HepG2 (cell line): ENCODE data around the gene TCFL5. TPM values are rescaled to one million over a fixed set of nuclear protein-coding genes. Genes with fewer than 3 reads are reported as not detected.

Source experiments
- HDAC2 ChIP-seq: sonication (generic); formaldehyde crosslinking; IDR thresholded peaks from 2 replicates; pipeline ENCODE4 v1.4.0; 2020; ENCODE audit warnings: missing genetic modification reagents
- IRF2 ChIP-seq: IDR thresholded peaks from 2 replicates; pipeline ENCODE4 v1.6.1; 2018; ENCODE audit warnings: missing genetic modification reagents, missing compliant biosample characterization
- ISX ChIP-seq: sonication (generic); formaldehyde crosslinking; conservative IDR thresholded peaks from 2 replicates; pipeline ENCODE4 v1.5.0; 2020; ENCODE audit warnings: missing genetic modification reagents
- JUND ChIP-seq: sonication (generic); formaldehyde crosslinking; IDR thresholded peaks from 2 replicates; pipeline ENCODE4 v1.8.0; 2022; ENCODE audit warnings: mild to moderate bottlenecking, missing genetic modification reagents
- MTA1 ChIP-seq: sonication (generic); formaldehyde crosslinking; IDR thresholded peaks from 2 replicates; pipeline ENCODE4 v1.4.0; 2020; ENCODE audit warnings: missing genetic modification reagents, mild to moderate bottlenecking, borderline replicate concordance
- NFIC ChIP-seq: IDR thresholded peaks from 2 replicates; pipeline ENCODE4 v1.6.1; 2012; ENCODE audit warnings: mild to moderate bottlenecking, low read length, inconsistent platforms
- NONO ChIP-seq, 2 experiments: fragments of 450-650 bp in 1 of 2; sonication (generic) in 1 of 2; formaldehyde crosslinking in 1 of 2; IDR thresholded peaks in 1 of 2; conservative IDR thresholded peaks in 1 of 2; 2 replicates each; pipeline versions ENCODE4 v1.6.1 to v1.8.0; 2017 to 2022; ENCODE audit warnings: mild to moderate bottlenecking in 1 of 2, missing genetic modification reagents in 1 of 2, moderate library complexity in 1 of 2
- RCOR2 ChIP-seq: IDR thresholded peaks from 2 replicates; pipeline ENCODE4 v1.6.1; 2016; ENCODE audit warnings: missing biosample characterization, missing genetic modification reagents
- REXO4 ChIP-seq: sonication (generic); formaldehyde crosslinking; IDR thresholded peaks from 2 replicates; pipeline ENCODE4 v1.8.0; 2022; ENCODE audit warnings: missing genetic modification reagents, mild to moderate bottlenecking, borderline replicate concordance
- SRSF4 ChIP-seq: fragments of 200-400 bp; formaldehyde crosslinking; IDR thresholded peaks from one replicate; pipeline ENCODE4 v1.6.1; 2018; ENCODE audit warnings: mild to moderate bottlenecking, low read depth, low read length, moderate library complexity; ENCODE audit not compliant: poor library complexity, severe bottlenecking
- TERF1 ChIP-seq: sonication (generic); formaldehyde crosslinking; IDR thresholded peaks from 2 replicates; pipeline ENCODE4 v1.8.0; 2022; ENCODE audit warnings: mild to moderate bottlenecking, missing genetic modification reagents, moderate library complexity
- THRA ChIP-seq: sonication (generic); formaldehyde crosslinking; IDR thresholded peaks from 2 replicates; pipeline ENCODE4 v1.4.0; 2020; ENCODE audit warnings: missing genetic modification reagents, borderline replicate concordance
- UBTF ChIP-seq: sonication (generic); formaldehyde crosslinking; IDR thresholded peaks from 2 replicates; pipeline ENCODE4 v1.4.0; 2020; ENCODE audit warnings: mild to moderate bottlenecking, missing genetic modification reagents
- YEATS4 ChIP-seq: sonication (generic); formaldehyde crosslinking; IDR thresholded peaks from 2 replicates; pipeline ENCODE4 v1.4.0; 2020; ENCODE audit warnings: missing genetic modification reagents, borderline replicate concordance
- ZBTB34 ChIP-seq: sonication (generic); formaldehyde crosslinking; IDR thresholded peaks from 2 replicates; pipeline ENCODE4 v1.8.0; 2022; ENCODE audit warnings: mild to moderate bottlenecking, missing genetic modification reagents
- ZBTB42 ChIP-seq: sonication (generic); formaldehyde crosslinking; IDR thresholded peaks from 2 replicates; pipeline ENCODE4 v1.5.0; 2020; ENCODE audit warnings: mild to moderate bottlenecking, missing genetic modification reagents
- ZKSCAN5 ChIP-seq: sonication (generic); formaldehyde crosslinking; IDR thresholded peaks from 2 replicates; pipeline ENCODE4 v1.5.1; 2020; ENCODE audit warnings: mild to moderate bottlenecking, missing genetic modification reagents
- ZNF253 ChIP-seq: sonication (generic); formaldehyde crosslinking; IDR thresholded peaks from 2 replicates; pipeline ENCODE4 v1.8.0; 2022; ENCODE audit warnings: mild to moderate bottlenecking, missing genetic modification reagents, borderline replicate concordance
- ZNF263 ChIP-seq: sonication (generic); formaldehyde crosslinking; IDR thresholded peaks from 2 replicates; pipeline ENCODE4 v1.4.0; 2020; ENCODE audit warnings: missing genetic modification reagents
- ZNF513 ChIP-seq: sonication (generic); formaldehyde crosslinking; conservative IDR thresholded peaks from 2 replicates; pipeline ENCODE4 v1.5.0; 2020; ENCODE audit warnings: missing genetic modification reagents
- ZNF546 ChIP-seq: sonication (generic); formaldehyde crosslinking; conservative IDR thresholded peaks from 2 replicates; pipeline ENCODE4 v1.8.1; 2023; ENCODE audit warnings: mild to moderate bottlenecking, missing genetic modification reagents
- ZNF562 ChIP-seq: sonication (generic); formaldehyde crosslinking; IDR thresholded peaks from 2 replicates; pipeline ENCODE4 v1.8.0; 2022; ENCODE audit warnings: missing genetic modification reagents, borderline replicate concordance
- ZNF576 ChIP-seq: sonication (generic); formaldehyde crosslinking; IDR thresholded peaks from 2 replicates; pipeline ENCODE4 v1.4.0; 2020; ENCODE audit warnings: mild to moderate bottlenecking, missing genetic modification reagents
- ZSCAN29 ChIP-seq: sonication (generic); formaldehyde crosslinking; conservative IDR thresholded peaks from 2 replicates; pipeline ENCODE4 v1.4.0; 2020; ENCODE audit warnings: mild to moderate bottlenecking, missing genetic modification reagents
- polyA plus RNA-seq, 8 experiments: library from polyadenylated mRNA; depleted of rRNA in 3 of 8; stranded (reverse) in 7 of 8; unstranded in 1 of 8; fragments of >200 nt; fragmentation: Illumina TruSeq in 4 of 8; extraction: Trizol in 4 of 8; gene quantifications; 2 replicates each; pipeline versions ENCODE4 v1.2.1 to v1.2.3, GENCODE V29; 2011 to 2016; ENCODE audit warnings: low read depth in 4 of 8, missing spikeins in 1 of 8, mixed read lengths in 1 of 8; ENCODE audit not compliant: insufficient read depth in 1 of 8
- total RNA-seq, 5 experiments: library from RNA; depleted of rRNA; stranded (reverse); fragments of >200 nt; fragmentation: Illumina TruSeq; extraction: Trizol; gene quantifications; 2 replicates each; pipeline ENCODE4 v1.2.3, GENCODE V29; 2016; ENCODE audit warnings: low read depth in 1 of 5

Gene TCFL5
- total and polyA plus RNA-seq, 2 of the 13 experiments (the other 11 are each of a cell fraction or from before 2014, with no cell fraction given) = 14.8 to 20.0 TPM

GRCh38 chr20:62793757-62794006, 67.9 kb downstream of the TCFL5 start (continued):
- no peak for TF ChIP-seq ZNF562 (CRISPR knock-in tag)
- TF ChIP-seq ZKSCAN5 = no peak
- no peak for TF ChIP-seq REXO4 (CRISPR knock-in tag)
- TF ChIP-seq RCOR2 = no peak
- TF ChIP-seq ZNF546 (CRISPR knock-in tag) = no peak
- no peak for TF ChIP-seq SRSF4
- TF ChIP-seq NONO (IDR thresholded peaks at IDR 0.05) = no peak
- TF ChIP-seq NONO (CRISPR knock-in tag; conservative IDR thresholded peaks at IDR 0.05) = no peak
- 0 out of 2 replicates have a peak, but pooled peaks have one; percentile 18 for TF ChIP-seq YEATS4 (CRISPR knock-in tag)
- no peak for TF ChIP-seq TERF1 (CRISPR knock-in tag)
- TF ChIP-seq ISX = no peak
- no peak for TF ChIP-seq HDAC2 (CRISPR knock-in tag)
- no peak for TF ChIP-seq ZNF263 (CRISPR knock-in tag)
- no peak for TF ChIP-seq IRF2 (CRISPR knock-in tag)
- TF ChIP-seq ZNF576 (CRISPR knock-in tag) = 0 out of 2 replicates have a peak, but pooled peaks have one; percentile 19
- no peak for TF ChIP-seq ZSCAN29
- no peak for TF ChIP-seq ZNF253 (CRISPR knock-in tag)
- no peak for TF ChIP-seq ZBTB34 (CRISPR knock-in tag)
- peak; percentile 95; the same call in 1 of the 2 replicates for TF ChIP-seq ZNF513 (CRISPR knock-in tag)
- TF ChIP-seq ZBTB42 (CRISPR knock-in tag) = no peak
- no peak for TF ChIP-seq THRA (CRISPR knock-in tag)
- no peak; the same call in 1 of the 2 replicates for TF ChIP-seq MTA1 (CRISPR knock-in tag)
- no peak for TF ChIP-seq UBTF
- 0 out of 2 replicates have a peak, but pooled peaks have one; percentile 47 for TF ChIP-seq JUND (CRISPR knock-in tag)
- TF ChIP-seq NFIC = no peak
